A549 treated with AZD2906 at 1 μM for 4 hours (cell line): ENCODE data around the gene SPTSSA. TPM values are rescaled to one million over a fixed set of nuclear protein-coding genes. Genes with fewer than 3 reads are reported as not detected.

ENCODE experiments used
- total RNA-seq: library from RNA; stranded (reverse); fragments of 200-300 nt; extraction: Qiagen RNA extraction; gene quantifications from 5 replicates; pipeline ENCODE4 v1.2.3, GENCODE V29; 2022

Gene SPTSSA
- 33.2 to 43.6 TPM (median 42.1 TPM) in 5 replicates for total RNA-seq

GRCh38 chr14:34462132-34462893 is at the start of gene SPTSSA:
SPTSSA (minus strand) TSS chr14:34462240; CDS start chr14:34462207, 33 bp downstream.

Other genes with a start within 250 kb of the SPTSSA start
- 37.9 to 50.8 TPM (median 41.4 TPM) in 5 replicates for gene EAPP, start 77.5 kb upstream of the SPTSSA start, total RNA-seq
- gene SNX6, start 167.9 kb upstream of the SPTSSA start, total RNA-seq = 62.9 to 106 TPM (median 68.8 TPM) in 5 replicates